DMS114 treated with DMSO at 0.1 percent for 48 hours (cell line): ENCODE data around the gene RIT1.

Experiments
- DNase-seq: peaks from one replicate; lab custom pipeline; 2025; ENCODE audit not compliant: unreplicated experiment; lab: John Stamatoyannopoulos, UW

The RIT1 gene

GRCh38 chr1:155859234-155859829, 51.8 kb downstream of the RIT1 start, which contains the start of gene SYT11:
Gene SYT11 (plus strand): TSS chr1:155859567. CDS start chr1:155859762, 195 bp downstream.
- peak; percentile 98 for DNase-seq

GRCh38 chr1:155858800-155859233, 52.3 kb downstream of the RIT1 start:
- no peak for DNase-seq

DNA sequence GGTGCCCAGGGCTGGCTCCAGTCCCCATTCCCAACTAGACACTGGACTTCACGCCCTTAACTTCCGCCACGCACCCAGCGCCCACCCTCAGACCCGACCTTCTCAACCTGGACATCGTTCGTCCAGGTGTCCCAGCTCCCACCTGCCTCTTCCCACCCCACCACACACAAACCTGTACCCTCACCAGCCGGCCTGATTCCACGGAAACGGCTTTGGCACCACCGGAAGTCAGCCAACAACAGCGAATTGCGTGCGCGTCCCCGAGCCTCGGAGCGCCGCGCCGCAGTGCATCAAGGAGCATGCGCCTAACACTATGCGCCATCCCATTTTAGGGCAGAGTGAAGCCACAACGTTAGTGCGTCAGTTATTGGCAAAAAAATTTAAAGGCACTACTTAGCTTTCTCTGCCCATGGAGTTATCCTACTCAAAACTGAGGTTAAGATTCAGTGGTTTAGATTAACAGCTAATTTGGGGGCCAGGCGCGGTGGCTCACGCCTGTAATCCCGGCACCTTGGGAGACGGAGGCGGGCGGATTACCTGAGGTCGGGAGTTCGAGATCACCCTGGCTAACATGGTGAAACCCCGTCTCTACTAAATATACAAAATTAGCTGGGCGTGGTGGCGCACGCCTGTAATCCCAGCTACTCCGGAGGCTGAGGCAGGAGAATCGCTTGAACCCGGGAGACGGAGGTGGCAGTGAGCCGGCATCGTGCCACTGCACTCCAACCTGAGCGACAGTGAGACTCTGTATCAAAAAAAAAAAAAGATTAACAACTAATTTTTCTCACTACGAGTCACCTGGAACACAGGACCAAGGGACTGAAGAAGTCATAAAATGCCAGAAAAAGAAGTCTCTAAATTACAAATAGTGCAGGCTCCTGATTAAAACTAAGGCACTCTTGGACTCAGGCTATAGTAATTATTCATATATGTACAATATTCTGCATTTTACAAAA, 53.9 kb downstream of the RIT1 start, which contains the start of gene GON4L:
TSS of gene GON4L (minus strand) at position 240 of the 956 bp plus-strand sequence. CDS start 3,434 bp downstream, outside the sequence.
- peak; percentile 98 for DNase-seq

DNA sequence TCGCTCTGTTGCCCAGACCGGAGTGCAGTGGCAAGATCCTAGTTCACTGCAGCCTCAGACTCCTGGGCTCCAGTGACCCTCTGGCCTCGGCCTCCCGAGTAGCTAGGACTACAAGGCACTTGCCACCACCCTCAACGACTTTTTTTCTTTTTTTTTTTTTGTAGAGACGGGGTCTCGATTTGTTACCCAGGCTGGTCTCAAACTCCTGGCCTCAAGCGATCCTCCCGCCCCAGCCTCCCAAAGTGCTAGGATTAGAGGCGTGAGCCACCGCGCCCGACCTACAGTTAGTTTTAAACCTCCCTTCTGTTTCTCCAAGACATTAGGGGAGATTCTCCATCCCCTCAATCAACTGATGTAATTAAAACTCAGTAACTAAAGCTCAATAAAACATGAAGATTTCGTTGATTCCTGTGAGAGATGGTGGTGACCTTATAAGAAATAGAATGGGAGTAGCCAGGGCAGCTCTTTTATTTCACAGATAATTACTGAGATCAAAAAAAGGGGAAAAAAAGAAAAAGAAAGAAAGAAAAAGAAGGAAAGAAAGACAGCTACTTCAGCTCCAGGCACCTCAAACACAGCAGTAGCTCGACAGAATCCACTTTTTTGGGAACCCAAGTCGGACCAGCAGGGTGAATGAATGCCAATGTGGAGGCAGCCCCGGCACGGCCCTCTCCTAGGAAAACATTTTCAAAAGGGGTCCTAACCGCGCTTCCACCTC, 54.7 kb downstream of the RIT1 start:
- DNase-seq: no peak

DNA sequence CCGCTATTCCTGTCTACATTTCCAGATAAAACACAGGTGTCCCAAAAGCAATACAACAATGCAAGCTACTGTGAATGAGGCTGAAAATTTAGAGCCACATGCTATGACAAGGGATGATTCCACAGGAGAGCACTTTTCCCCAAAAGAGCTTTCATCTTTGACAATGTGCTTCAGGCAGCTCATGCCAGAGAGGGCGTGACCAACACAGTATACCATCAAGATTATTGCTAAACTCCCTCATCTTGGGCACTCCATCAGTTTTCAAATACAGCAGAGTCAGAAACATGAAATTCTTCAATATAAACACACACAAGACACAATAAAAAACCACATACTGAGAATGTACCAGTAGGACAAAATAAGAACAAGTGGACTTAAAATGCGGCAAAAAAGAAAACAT, 60.8 kb downstream of the RIT1 start:
- DNase-seq: no peak

- DNase-seq: no peak
Observed at GRCh38 chr1:155847823-155848529, 63.2 kb downstream of the RIT1 start.
